ENCODE measurements around the gene TNPO2. TPM values are rescaled to one million over a fixed set of nuclear protein-coding genes. Genes with fewer than 3 reads are reported as not detected.

TNPO2 gene
- total RNA-seq, 2 donors from 2014 or later, result 35.9 to 55.2 TPM

DNA sequence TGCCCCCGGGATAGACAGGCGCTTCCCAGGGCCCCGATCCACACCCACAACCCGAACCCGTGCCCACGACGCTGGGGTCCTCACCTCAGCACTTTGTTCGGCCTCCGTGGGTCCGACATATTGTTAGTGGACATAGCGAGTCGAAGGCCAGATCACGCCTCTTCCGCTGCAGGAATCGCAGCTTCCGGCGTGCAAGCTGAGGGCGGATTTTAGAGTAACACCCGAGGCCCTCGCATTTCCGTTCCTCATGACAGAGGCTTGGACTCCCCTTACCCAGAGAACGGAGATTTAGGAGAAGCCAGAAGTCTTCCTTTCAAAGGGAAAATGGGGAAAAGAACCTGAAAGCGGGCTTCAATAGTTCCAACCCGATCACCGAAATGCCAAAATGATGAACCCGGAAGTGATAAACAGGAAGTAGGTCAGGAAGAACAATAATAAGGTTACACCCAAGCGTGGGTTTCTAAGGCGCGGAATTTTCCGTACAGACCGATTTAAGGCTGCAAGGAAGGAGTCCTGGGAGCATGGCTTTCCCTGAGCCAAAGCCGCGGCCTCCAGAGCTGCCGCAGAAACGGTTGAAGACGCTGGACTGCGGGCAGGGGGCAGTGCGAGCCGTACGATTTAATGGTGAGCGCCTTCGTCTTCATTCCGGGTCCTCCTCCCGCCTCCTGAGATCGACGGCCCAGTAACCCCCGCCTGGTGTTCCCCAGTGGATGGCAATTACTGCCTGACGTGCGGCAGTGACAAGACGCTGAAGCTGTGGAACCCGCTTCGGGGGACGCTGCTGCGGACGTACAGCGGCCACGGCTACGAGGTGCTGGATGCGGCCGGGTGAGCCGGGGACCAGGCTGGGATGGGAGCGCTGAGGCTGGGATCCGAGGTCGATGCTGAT, 54.2 kb downstream of the TNPO2 start:
- Histone ChIP-seq H3K27ac (peak overlapping the region; percentile 97 to 99), H3K9me3 (no peaks in the 10 kb centered on the region), H3K27me3 (no peaks in the 10 kb centered on the region), H3K4me3 (peak overlapping the region; percentile 86 to 93), H3K4me1 (peaks cover 0 to 41% of the 10 kb centered on the region in 2 donors), H3K36me3 (peaks cover 10% of the 10 kb centered on the region)
- DNase-seq (ENCODE audit: low spot score), result peak; percentile 86
- TF ChIP-seq, protein P1, sequence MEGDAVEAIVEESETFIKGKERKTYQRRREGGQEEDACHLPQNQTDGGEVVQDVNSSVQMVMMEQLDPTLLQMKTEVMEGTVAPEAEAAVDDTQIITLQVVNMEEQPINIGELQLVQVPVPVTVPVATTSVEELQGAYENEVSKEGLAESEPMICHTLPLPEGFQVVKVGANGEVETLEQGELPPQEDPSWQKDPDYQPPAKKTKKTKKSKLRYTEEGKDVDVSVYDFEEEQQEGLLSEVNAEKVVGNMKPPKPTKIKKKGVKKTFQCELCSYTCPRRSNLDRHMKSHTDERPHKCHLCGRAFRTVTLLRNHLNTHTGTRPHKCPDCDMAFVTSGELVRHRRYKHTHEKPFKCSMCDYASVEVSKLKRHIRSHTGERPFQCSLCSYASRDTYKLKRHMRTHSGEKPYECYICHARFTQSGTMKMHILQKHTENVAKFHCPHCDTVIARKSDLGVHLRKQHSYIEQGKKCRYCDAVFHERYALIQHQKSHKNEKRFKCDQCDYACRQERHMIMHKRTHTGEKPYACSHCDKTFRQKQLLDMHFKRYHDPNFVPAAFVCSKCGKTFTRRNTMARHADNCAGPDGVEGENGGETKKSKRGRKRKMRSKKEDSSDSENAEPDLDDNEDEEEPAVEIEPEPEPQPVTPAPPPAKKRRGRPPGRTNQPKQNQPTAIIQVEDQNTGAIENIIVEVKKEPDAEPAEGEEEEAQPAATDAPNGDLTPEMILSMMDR (IDR thresholded peaks at IDR 0.05), result peak in 1 of 2 donors; percentile 14

DNA sequence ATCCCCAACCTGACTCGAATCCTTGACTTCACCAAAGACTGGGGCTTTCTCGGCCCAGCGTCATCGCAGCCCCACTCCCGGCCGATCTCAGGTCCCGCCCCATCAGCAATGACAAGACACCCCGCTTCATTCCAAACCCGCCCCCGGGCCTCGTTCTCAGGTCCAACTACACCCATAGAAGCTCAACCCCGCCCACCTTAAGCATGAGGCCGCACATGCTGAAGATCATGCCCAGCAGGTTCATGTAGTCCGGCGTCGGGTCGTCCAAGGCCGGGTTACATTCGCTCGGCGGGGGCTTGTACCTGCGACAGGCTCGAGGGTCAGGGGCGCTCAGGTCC, 54.8 kb downstream of the TNPO2 start:
- H3K27ac ChIP-seq, result peak overlapping the region; percentile 97 to 99
- peak; percentile 63 for DNase-seq (ENCODE audit: low spot score)
- peaks cover 7% of the 10 kb centered on the region for H3K36me3 ChIP-seq
- no peaks in the 10 kb centered on the region for H3K9me3 ChIP-seq
- peaks cover 0 to 41% of the 10 kb centered on the region in 2 donors for H3K4me1 ChIP-seq
- peak overlapping the region; percentile 86 to 93 for H3K4me3 ChIP-seq
- TF ChIP-seq, protein P1 (IDR thresholded peaks at IDR 0.05), result no peak
- no peaks in the 10 kb centered on the region for H3K27me3 ChIP-seq

DNA sequence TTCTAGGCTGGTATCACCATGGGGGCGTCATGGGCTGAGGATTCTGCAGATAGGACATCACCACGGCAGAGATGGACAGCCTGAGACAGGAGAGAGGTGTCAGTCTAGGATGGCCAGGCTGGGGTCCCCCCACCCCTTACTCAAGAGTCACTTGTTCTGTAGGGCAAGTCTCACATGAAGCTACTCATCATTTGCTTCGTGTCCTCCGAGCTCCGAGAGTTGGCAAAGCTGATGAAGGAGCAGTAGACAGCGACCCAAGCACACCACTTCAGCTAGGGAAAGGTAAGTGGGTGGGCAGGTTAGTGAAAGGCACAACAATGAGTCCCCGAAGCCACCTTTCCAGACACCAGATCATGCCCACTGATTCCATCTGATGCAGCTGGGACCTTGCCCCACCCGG, 55.4 kb downstream of the TNPO2 start:
- Histone ChIP-seq H3K27ac (peak overlapping the region in 1 of 2 donors; percentile 97), H3K36me3 (peaks cover 8% of the 10 kb centered on the region), H3K4me3 (peak overlapping the region; percentile 86 to 93), H3K27me3 (no peaks in the 10 kb centered on the region), H3K4me1 (peaks cover 0 to 41% of the 10 kb centered on the region in 2 donors), H3K9me3 (no peaks in the 10 kb centered on the region)
- TF ChIP-seq, protein P1 (IDR thresholded peaks at IDR 0.05), result no peak
- no peak for DNase-seq (ENCODE audit: low spot score)

DNA sequence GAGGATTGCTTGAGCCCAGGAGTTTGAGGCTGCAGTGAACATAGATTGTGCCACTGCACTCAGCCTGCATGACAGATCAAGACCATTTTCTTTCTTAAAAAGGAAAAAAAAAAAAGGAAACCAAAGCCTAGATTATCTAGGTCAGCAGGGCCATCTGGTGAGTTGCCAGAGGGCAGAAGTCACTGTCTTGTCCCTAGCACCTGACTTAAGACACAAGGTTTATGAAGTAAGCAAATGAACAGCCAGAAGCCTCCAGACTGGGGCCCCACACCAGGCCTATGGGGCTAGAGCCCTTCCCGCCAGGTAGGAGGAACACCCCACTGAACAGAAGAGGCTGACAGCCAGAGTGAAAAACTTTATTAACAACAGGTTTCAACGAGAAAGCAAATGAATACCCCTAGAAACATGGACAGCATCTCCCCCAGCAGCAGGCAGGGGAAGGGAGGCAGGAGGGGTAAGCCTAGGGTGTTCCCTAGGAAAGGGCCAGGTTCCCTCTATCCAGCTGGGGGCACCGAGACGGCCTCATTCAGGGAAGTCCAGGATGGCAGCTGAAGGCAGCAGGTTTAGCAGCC, 55.9 kb downstream of the TNPO2 start:
- no peaks in the 10 kb centered on the region for H3K27me3 ChIP-seq
- peaks cover 0 to 41% of the 10 kb centered on the region in 2 donors for H3K4me1 ChIP-seq
- H3K4me3 ChIP-seq, result peak overlapping the region in 1 of 2 donors; percentile 93
- DNase-seq (ENCODE audit: low spot score), result no peak
- TF ChIP-seq, protein P1 (IDR thresholded peaks at IDR 0.05), result no peak
- no peak overlapping the region for H3K27ac ChIP-seq
- H3K36me3 ChIP-seq, result peaks cover 13% of the 10 kb centered on the region
- no peaks in the 10 kb centered on the region for H3K9me3 ChIP-seq

DNA sequence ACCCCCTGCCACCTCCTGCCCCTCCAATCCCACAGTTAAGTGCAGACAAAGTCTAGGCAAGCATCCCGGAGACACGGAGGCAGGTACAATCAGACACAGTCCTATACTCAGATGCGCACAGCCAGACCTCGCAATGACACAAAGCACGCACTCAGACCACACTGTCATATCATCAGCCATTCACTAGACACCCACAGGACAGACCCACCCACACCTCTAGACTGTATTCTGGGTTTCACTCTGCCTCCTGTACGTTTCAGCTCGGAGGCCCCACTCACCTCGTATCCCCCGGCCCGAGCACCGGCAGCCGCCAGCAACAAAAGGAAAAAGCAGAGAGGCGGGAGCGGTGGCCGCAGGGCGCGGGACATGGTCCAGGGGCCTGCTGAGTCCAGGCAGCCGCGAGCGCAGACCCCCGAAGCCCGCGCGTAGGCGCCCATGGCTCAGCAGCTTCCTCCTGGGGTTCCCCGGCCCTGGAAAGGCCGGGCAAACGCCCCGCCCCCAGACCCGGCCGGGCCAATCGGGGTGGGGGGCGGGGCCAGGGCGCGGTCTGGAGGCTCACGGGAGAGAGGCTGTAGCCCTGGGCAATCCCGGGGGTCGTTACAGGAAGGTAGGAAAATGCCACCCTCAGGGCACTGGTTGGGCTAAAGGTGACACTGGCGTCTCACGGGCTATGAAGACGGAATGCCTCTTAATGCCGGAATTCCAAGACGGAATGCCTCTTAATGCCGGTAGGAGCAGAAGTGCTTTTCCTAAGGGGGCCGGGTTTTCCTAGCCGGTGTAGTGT, 57.3 kb downstream of the TNPO2 start, which contains the start of the genes MAN2B1 and WDR83:
Gene MAN2B1 (minus strand): TSS at position 478 of the 784 bp plus-strand sequence. CDS start 41 bp downstream, at position 437.
Gene WDR83 (plus strand): TSS at position 543 of the 784 bp plus-strand sequence. CDS start 2,984 bp downstream, outside the sequence.
- Histone ChIP-seq H3K9me3 (no peaks in the 10 kb centered on the region), H3K27me3 (no peaks in the 10 kb centered on the region), H3K4me1 (peaks cover 0 to 41% of the 10 kb centered on the region in 2 donors), H3K4me3 (peak within 1 kb of the TSS; percentile 77 to 96), H3K36me3 (peaks cover 23% of the 10 kb centered on the region), H3K27ac (peak within 1 kb of the TSS; percentile 66 to 72)
- TF ChIP-seq, protein P1 (IDR thresholded peaks at IDR 0.05), result no peak
- peak; percentile 68 for DNase-seq (ENCODE audit: low spot score)
